Stimulated activated naive CD4-positive, alpha-beta T cell treated with Interleukin-2 at 50 U/mL for 16 hours (primary cell): ENCODE data around the gene JAKMIP1.
A peak's percentile ranks its signal among the peaks of the same experiment; 100 is the strongest.
"Not testable (repeated sequence)": the region's sequence is repeated elsewhere in the genome, so short reads cannot be mapped to it uniquely, and the experiment has no call there.

ENCODE experiments used
- DNase-seq: peaks from one replicate; lab custom pipeline; 2025; lab: John Stamatoyannopoulos, UW

The JAKMIP1 gene

GRCh38 chr4:6143603-6144181 is 56.7 kb downstream of the JAKMIP1 start:
- DNase-seq, result no peak

GRCh38 chr4:6142935-6143602 is 57.3 kb downstream of the JAKMIP1 start:
- no peak for DNase-seq

GRCh38 chr4:6142511-6142910 is 57.8 kb downstream of the JAKMIP1 start:
- DNase-seq, result no peak

- no peak for DNase-seq
These were observed 58.8 kb downstream of the JAKMIP1 start for GRCh38 chr4:6141554-6141953.

- DNase-seq, result not testable (repeated sequence)
These were observed 59.3 kb downstream of the JAKMIP1 start for GRCh38 chr4:6141021-6141420.

- no peak for DNase-seq
These were observed 62.6 kb downstream of the JAKMIP1 start for GRCh38 chr4:6137747-6138135.

GRCh38 chr4:6137027-6137746 is 63.2 kb downstream of the JAKMIP1 start:
- DNase-seq, result no peak

- peak; percentile 49 for DNase-seq
These were observed 65.6 kb downstream of the JAKMIP1 start for GRCh38 chr4:6134612-6135220.

GRCh38 chr4:6132716-6133115 is 67.6 kb downstream of the JAKMIP1 start:
- DNase-seq, result no peak

- DNase-seq, result no peak
These were observed 72.0 kb downstream of the JAKMIP1 start for GRCh38 chr4:6128221-6128850.

- no peak for DNase-seq
These were observed 73.2 kb downstream of the JAKMIP1 start for GRCh38 chr4:6126971-6127745.

GRCh38 chr4:6125103-6125651 is 75.2 kb downstream of the JAKMIP1 start:
- DNase-seq, result no peak

GRCh38 chr4:6124386-6125102 is 75.8 kb downstream of the JAKMIP1 start:
- no peak for DNase-seq

GRCh38 chr4:6123976-6124375 is 76.4 kb downstream of the JAKMIP1 start:
- no peak for DNase-seq

GRCh38 chr4:6123541-6123940 is 76.8 kb downstream of the JAKMIP1 start:
- no peak for DNase-seq

GRCh38 chr4:6123116-6123515 is 77.2 kb downstream of the JAKMIP1 start:
- DNase-seq, result no peak

- DNase-seq, result no peak
These were observed 77.9 kb downstream of the JAKMIP1 start for GRCh38 chr4:6122496-6122895.

- DNase-seq, result no peak
These were observed 78.4 kb downstream of the JAKMIP1 start for GRCh38 chr4:6121941-6122340.

- DNase-seq, result no peak
These were observed 79.0 kb downstream of the JAKMIP1 start for GRCh38 chr4:6121276-6121850.

- DNase-seq, result no peak
These were observed 80.0 kb downstream of the JAKMIP1 start for GRCh38 chr4:6120361-6120760.
